Activated CD4-positive, CD25-positive, alpha-beta regulatory T cell treated with anti-CD3 and anti-CD28 coated beads, Interleukin-2, amount 50 U/mL, for 72 hours (primary cell): ENCODE measurements around the gene ATP6V0D1.
A peak's percentile ranks its signal among the peaks of the same experiment; 100 is the strongest.
"Not testable (repeated sequence)": the region's sequence is repeated elsewhere in the genome, so short reads cannot be mapped to it uniquely, and the experiment has no call there.

Source experiments
- DNase-seq: peaks from one replicate; pipeline ENCODE4 v3.0.0; 2021

Gene ATP6V0D1

DNA sequence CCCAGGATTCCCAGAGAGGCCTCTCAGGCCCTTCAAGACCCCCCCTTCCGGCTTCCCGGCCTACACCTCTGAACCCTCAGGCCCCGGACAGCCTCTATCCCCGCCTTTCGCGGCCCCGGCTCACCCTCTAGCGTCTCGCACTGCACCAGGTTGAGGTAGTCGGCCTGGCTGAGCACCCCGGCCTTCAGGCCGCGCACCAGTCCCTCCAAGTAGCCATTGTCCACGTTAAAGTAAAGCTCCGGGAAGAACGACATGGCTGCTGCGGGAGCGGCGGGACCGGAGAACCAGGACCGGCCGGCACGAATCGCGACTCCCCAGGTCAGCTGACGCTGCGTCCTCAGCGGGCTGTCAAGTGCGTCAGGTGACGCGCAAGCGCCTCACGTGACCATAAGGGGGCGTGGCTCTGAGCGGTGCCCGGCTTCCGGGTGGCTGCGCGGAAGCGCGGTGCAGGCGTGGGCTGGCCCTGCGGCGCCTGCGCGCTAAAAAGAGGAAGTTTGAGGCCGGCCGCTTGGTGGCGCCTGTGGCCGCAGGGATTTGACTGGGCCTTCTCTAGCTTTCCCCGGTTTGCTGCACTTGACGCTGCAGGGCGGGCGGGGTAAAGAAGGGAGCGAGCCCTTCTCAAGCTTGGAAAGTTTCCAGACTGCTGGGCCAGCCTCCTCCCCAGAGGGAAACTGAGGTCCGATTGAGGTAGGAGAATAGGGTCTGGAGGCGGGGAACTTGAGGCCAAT is at the start of gene ATP6V0D1:
TSS of gene ATP6V0D1 (minus strand) at position 325 of the 728 bp plus-strand sequence. CDS start at position 254, 71 bp downstream.
- peak; percentile 100 for DNase-seq

DNA sequence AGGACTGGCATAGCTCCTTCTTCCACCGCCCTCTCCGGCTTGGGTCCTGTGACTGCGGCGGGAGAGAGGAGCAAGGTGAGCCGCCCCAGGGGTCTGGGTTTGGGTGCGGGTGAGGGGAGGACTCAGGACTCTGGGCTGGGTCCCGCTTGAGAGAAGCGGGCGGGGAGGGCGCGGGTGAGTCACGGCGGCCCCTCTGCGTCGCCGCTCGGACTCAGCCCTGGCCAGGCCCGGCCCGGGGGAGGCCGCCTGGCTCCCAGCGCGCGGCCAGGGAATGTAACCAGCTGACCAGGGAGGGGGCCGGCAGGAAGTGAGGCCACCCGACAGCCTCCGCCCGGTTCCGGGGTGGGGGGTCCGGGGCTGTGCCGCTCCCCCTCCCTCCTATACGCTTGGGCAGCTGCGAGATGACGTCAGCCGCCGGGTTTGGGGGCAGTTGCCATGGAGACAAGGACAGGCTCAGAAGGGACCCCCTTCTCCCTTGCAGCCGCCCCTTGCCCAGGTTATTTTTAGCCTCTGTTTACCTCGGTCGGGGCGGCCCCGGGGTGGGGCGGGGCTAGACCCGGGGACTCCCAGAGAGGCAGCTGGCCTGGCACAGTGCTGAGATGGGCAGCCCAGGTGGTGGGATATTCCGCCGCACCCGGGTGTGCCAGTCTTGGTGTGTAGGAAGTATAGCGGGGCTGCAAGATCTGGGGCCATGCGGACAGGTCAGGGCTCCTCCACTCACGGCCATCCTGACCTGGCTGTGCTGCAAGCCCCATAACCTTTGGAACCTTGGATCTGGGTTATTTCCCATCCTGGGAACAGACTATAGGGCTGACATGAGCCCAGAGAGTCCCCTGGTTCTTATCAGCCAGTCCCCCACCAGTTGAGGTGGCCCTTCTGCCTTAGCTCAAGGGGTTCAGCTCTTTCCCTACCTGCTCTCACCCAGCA is 49.3 kb upstream of the ATP6V0D1 start:
- no peak for DNase-seq

DNA sequence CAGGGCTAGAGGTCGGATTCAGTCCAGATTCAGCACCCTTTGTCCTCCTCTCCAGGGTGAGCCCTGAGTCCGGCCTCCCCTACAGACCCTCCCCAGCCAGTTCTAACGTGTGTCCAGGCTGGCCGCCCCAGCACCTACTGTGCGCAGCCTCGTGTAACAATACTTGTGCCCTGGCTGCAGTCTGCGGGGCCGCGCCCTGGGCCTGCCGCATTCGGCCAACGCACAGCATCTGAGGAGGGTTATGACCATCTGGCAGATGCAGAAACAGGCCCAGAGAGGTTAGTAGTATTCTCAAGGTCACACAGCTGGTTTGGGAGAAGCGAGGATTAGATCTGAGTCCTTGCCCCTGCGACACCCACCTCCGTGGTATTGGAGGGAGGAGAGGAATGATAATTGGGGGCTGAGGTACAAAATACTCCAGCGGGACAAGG is 48.6 kb upstream of the ATP6V0D1 start:
- no peak for DNase-seq

DNA sequence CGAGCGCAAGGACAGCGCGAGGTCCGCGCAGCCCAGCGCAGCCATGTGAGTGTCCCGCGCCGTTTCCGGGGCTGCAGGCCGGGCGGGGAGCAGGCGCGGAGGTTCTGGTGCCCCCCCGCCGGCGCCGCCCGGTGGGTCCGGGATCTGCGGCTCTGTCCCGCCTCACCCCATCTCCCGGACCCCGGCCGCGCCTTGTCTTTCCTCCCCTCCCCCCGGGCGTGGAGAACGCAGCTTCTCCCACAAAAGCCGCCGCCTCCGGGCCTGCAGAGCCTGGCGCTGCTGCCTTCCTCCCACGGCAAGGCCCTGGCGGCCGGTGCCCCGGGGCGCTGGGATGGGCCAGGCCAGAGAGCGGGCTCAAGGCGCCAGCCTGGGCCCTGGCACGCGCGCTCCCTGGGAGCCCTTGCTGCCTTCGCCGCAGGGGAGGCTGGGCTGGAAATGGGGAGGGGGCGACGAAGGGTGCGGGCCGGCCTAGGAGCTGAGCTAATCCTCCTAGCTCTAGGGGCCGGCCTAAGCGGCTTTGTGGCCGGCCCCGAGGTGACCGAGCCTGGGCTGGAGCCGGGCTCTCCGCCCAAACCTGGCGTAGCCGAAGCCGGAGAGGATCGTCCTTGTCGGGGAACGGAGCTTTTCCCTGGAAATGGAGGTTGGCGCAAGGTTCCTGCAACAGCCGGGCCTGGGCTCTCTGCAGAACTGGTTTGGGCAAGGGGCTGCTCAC is 48.1 kb upstream of the ATP6V0D1 start:
- DNase-seq: no peak

DNA sequence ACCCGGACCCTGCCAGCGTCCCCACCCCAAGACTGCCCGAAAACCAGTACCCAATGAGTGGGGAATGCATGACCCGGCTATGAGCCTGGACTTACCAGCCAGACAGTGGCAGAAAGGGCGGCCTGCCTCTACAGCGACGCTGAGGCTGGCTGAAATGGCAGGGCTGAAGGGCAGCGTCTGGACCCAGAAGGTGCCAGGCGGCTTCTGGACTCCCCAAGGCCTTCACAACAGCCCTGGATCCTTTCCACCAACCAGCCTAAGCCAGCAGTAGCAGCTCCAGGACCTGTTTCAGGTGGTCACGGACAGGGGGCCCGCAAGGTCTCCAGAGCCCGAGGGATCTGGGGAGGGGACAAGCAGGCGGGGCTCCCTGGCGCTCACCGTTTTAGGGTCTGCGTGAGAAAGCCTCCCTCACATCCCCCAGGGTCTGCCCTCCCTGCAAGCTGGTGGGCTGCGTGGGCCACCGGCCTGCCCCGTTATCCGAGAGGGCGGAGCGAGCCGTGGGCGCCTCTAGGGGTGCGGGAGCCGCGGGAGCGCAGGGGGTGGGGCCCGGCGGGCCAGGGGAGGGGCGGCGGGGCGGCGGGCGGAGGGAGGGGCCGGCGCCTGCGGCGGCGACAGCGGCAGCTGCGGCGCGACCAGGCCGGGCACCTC is 47.4 kb upstream of the ATP6V0D1 start, which contains the start of gene RIPOR1:
TSS of gene RIPOR1 (plus strand) at position 608 of the 648 bp plus-strand sequence. CDS start 9,618 bp downstream, outside the sequence.
- DNase-seq: no peak

DNA sequence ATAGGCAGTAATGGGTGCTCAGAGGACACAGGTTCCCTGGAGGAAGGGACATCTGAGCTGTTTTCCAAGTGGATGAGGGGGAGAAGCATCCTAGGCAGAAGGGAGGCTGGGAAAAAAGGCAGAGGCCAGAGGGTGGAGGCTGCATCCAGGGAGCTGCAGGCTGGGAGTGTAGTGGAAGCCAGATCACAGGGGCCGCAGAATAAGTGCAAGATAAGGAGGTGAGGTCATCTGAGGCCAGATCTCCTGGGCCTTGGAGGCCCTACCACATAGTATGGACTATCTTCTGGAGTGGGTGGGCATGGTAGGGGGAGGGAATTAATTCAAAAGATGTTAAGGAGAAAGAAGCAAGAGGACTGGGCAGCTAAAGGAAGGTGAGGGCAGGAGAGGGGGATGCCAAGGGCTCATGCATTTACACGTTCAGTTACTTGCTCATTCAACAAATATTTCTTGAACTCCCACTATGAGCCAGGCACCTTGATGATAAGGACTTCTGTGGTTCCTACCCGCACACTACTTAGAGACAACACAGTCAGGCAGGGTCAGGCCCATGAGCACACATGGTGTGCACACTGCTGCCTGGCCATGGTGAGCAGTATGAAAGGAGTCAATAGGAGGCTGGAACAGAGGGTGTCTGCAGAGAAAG is 45.3 kb upstream of the ATP6V0D1 start:
- DNase-seq: no peak

DNA sequence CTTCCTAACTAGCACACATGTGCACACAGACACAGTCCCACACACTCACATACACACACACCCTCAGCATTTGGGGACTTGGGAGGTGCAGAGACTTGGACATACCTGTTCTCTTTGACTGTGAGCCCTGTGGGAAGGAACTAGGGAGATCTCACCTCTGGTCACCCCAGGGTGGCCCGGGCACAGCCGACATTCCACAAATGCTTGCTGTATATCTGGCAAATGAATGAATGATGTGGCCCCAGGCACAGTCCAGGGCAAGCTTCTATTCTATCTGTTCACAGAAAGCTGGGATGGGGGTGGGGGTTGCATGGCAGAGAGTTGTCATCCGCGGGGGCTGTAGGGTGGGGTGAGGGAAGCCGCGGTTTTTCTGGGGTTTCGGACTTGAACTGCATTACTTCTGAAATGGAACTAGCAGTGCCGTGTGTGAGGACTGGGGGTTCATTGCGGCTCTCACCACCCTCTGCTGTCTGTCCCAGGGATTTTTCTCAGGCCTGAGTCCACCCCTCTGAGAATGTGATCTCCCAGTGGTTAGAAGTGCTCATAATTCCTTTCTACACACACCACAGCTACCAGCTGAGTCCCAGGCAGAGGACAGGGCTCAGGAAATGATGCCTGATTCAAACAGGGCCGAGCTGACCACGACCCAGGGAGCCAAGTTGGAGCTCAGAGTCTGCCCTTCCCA is 44.4 kb upstream of the ATP6V0D1 start:
- DNase-seq: no peak

DNA sequence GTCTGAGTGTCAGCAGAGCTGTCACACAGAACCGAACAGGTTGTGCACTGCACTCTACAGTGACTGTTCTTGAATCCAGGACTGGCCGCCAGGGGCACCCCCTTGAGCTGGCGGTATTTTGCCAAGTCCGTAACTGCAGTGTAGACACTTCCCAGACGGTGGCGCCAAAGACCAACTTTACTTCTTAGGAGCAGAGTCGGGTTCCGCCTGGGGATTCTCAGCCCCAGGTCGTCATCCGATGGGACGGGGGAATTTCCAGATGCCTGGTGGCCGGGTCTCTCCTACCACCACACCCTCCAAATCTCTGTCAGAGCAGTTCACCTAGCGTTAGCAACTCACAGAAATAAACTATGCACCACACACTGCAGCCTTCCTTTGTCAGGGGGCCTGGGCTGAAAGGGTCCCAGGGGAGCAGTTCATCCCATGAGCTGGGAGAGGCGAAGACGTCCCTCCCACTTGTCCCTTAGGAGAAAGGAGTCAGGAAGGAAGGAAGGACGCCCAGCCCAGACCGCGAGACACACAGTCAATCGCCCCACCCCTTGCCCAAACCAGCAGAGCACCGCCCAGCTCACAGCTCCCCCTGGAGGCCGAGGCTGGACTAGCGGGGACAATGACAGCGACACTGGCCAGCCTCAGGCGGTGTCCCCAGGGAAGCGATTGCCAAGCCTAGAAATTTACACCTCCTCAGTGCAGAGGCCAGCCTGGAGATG is 40.3 kb upstream of the ATP6V0D1 start:
- DNase-seq: peak; percentile 97

DNA sequence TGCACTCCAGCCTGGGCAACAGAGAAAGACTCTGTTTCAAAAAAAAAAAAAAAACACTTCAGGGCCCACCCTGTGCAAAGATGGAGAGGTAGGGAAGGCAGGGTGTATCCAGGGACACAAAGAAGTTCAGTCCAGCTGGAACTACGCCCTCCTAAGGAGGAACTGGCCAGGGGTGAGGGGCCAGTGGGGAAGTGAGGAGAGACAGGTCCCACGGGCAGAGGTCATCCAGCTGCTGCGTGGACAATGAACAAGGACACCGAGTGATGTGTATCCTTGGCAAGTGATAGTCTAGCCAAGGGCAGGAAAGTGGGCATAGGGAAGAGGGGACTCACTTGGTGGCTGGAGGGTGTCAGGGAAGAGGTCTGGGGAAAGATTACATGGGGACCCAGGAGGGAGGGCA is 38.3 kb upstream of the ATP6V0D1 start:
- no peak for DNase-seq

DNA sequence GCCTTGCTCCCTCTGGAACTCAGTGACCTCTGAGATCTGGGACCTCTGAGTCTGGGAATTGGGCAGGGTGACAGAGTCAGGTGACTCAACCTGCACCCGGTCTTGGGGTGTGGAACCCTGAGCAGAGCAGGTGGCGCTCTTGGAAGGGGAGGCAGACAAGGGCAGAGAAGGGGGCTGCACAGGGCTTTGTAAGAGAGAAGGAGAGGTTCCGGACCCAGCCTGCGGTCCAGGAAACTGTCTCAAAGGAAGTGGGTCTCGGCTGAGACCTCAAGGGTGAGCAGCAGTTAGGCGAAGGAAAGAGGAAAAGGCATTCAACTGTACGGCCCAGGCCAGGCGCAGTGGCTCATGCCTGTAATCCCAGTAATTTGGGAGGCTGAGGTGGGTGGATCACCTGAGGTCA is 37.7 kb upstream of the ATP6V0D1 start:
- DNase-seq: no peak

DNA sequence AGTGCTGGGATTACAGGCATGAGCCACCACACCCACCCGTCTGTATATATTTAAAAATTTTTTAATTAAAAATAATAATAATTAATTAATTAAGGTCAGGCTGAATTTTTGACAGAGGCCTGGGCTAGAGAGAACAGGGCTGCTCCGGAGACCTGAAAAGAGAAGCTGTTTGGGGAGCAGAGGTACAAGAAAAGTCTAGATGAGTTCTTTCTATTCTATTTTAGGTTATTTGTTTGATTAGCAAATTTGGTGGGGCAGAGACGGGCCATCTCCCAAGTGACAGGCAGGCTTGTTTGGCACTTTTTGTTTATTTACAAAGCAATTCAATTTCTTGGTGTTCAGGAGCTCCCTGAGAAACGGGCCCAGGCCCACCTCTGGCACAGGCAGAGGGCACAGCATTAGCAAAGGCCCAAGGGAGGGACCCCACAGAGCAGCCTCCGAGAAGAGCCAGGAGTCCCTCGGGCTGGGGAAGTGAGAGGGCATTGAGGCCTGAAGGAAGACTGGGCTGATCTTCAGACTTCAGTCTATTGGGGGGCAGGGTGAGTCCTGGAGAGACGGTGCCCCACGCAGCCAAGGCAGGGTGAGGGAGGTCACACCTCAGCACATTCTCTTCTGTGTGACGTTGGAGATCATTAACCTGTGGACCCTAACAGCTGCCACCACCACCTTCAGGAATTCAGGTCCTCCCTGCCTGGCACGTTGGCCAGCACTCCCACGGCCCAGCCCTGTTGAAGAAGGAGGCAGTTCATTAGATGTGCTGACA is 36.9 kb upstream of the ATP6V0D1 start:
- DNase-seq: no peak

DNA sequence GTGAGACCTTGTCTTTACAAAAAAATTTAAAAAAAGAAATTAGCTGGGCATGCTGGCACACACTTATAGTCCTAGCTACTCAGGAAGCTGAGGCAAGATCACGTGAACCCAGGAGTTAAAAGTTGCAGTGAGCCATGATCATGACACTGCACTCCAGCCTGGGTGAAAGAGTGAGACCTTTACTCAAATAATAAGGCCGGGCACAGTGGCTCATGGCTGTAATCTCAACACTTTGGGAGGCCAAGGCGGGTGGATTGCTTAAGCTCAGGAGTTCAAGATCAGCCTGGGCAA is 36.1 kb upstream of the ATP6V0D1 start:
- no peak for DNase-seq

DNA sequence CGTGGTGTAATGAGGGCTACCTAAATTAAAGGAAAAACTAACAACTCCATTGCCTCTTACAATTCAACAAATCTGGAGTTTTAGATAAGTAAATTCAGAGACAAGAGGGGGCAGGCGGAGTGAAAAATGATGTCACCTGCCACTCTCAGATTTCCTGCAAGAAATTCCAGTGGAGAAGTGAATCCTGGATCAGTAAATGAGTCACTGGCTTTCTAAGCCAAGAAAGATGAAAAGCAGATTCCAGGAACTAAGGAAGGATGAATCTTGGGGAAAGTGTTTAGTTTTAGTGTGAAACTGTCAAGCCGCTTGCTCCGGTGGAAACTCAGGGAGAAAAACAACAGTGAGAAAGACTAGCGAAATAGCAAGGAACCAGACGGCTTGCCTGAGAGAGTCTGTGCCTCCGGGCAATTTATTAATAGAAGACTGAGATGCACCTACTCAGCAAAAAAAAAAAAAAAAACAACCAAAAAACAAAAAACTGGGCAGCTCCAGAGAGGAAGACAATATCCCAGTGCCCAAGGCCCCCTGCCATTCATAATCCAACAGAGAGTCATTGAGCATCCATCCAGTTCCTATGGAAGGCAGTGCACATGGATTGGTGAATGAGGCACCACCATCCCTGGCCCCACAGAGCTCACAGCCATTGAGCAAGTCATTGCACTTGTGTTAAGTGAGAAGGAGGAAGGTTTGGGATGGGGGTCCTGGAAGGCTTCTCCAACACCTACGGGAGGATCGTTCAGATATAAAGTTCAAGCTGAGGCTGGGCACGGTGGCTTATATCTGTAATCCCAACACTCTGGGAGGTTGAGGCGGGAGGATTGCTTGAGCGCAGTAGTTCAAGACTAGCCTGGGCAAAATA is 35.6 kb upstream of the ATP6V0D1 start:
- DNase-seq: no peak

DNA sequence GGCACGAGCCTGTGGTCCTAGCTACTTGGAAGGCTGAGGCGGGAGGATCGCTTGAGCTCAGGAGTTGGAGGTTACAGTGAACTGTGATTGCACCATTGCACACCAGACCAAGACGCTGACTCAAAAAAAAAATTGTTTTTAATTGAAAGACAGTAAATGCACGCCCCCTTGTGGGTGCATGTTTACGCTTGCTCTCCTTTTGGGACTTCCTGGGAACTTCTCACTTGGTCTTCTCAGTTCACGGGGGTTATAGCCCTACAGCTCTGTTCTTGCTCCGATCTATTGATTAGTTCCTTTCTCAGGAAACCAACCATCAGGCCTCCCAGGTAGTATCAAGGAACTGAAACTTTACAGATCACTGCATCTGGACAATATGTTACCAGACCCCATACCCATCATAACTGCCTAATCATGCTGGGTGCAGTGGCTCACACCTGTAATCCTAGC is 33.4 kb upstream of the ATP6V0D1 start:
- DNase-seq: peak; percentile 67

DNA sequence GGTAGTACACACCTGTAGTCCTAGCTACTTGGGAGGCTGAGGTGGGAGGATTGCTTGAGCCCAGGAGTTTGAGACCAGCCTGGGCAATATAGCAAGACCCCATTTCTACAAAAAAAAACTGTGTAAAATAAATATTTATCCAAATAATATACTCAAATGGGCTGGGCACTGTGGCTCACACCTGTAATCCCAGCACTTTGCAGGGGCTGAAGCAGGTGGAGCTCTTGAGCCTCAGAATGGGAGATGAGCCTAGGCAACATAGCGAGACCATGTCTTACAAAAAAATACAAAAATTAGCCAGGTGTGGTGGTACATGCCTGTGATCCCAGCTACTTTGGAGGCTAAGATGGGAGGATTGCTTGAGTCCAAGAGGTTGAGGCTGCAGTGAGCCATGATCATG is 32.9 kb upstream of the ATP6V0D1 start:
- not testable (repeated sequence) for DNase-seq

DNA sequence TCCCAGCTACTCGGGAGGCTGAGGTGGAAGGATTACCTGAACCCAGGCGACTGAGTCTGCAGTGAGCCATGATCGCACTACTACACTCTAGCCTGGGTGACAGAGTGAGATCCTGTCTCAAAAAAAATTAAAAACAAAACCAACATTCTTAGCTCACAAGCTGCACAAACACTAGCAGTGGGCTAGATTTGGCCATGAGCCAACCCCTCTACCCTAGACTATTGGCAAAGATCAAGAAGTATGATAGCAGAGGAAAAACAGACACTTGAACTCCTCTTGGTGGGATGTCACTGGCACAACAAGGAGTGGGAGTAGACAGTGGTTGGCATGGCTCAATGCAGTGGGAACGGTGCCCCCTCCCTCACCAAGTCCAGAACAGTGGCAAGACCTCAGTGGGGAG is 28.1 kb upstream of the ATP6V0D1 start:
- DNase-seq: no peak

DNA sequence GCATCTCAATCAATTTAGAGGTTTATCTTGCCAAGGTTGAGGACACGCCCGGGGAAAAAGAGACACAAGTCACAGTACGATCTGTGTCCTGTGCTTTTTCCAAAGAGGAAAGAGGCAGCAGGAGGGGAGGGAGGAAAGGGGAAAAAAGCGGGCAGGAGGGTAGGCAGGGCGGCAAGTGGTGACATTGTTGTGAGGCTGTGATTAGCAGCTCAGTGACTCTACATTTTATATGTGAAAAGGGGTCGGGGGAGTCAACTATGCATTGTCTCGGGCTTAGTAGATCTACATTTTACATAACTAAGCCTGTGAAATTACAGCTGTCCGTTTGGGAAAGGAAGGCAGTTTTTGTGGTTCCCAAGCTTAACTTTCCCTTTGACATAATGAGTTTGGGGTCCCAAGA is 25.5 kb upstream of the ATP6V0D1 start:
- no peak for DNase-seq

DNA sequence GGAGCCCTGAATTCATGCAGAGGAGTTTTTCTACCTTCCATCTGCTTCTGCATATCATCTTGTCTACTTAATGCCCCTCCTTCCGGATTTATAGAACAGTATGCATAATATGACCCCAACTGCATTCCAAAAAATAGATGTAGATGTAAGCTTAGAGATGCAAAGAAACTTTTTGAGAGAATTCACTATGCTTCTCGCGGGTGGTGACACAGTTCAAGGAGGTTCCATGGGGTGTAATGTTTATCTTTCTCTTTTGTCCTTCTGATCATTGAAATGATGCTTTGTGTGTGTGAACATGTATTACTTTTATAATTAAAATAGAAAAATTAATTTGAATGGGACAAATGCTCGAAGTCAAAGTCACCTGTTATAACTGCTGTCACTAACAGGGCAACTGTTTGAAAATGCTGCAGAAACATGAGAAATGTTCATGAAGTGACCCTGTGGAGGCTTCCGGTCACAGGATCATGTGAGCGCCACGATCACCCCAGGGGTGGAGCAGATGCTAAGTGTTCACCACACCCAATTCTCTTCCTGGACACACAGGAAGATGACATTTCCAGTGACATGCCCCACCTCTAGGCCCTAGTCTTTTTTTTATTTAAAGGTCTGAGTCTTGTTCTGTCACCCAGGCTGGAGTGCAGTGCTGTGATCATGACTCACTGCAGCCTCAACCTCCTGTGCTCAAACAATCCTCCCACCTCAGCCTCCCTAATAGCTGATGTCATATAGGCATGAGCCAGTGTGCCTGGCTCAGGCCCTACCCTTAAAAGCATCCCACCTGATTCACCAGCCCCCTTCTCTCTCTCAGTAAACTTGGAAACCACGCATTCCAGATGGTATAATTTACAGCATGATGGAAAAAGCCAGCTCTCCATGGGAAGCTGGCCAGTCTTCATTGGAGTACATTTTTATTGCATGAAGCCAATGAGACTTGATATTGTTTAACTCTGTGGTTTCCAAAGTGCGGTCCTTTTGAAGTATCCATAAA is 23.4 kb upstream of the ATP6V0D1 start:
- DNase-seq: peak; percentile 49
